Endothelial cell (in vitro differentiated cells): ENCODE data around the gene OR2C1. TPM values are rescaled to one million over a fixed set of nuclear protein-coding genes. Genes with fewer than 3 reads are reported as not detected.

Experiments used
- DNase-seq: peaks from one replicate; pipeline ENCODE4 v3.0.0; 2021; ENCODE audit warnings: low spot score
- H3K27ac Mint-ChIP-seq: one replicate; pipeline ENCODE4 v1.8.0; 2021; ENCODE audit warnings: mixed read lengths, inconsistent platforms; ENCODE audit not compliant: unreplicated experiment
- H3K27me3 Mint-ChIP-seq: one replicate; pipeline ENCODE4 v1.8.0; 2021; ENCODE audit warnings: mild to moderate bottlenecking, moderate library complexity, mixed read lengths, inconsistent platforms; ENCODE audit not compliant: unreplicated experiment
- H3K36me3 Mint-ChIP-seq: one replicate; pipeline ENCODE4 v1.8.0; 2021; ENCODE audit warnings: mild to moderate bottlenecking, low read depth, mixed read lengths, inconsistent platforms; ENCODE audit not compliant: unreplicated experiment
- H3K4me1 Mint-ChIP-seq: one replicate; pipeline ENCODE4 v1.8.0; 2021; ENCODE audit warnings: mild to moderate bottlenecking, mixed read lengths, inconsistent platforms; ENCODE audit not compliant: unreplicated experiment
- H3K4me3 Mint-ChIP-seq: one replicate; pipeline ENCODE4 v1.8.0; 2021; ENCODE audit warnings: mild to moderate bottlenecking, mixed read lengths, inconsistent platforms; ENCODE audit not compliant: unreplicated experiment
- H3K9me3 Mint-ChIP-seq: one replicate; pipeline ENCODE4 v1.8.0; 2021; ENCODE audit warnings: mixed read lengths, inconsistent platforms; ENCODE audit not compliant: unreplicated experiment
- CTCF ChIP-seq: fragments of 200-600 bp; sonication (generic); IDR thresholded peaks from one replicate; pipeline ENCODE4 v1.5.0; 2021; ENCODE audit warnings: antibody characterized with exemption; ENCODE audit not compliant: unreplicated experiment
- long read RNA-seq: library from polyadenylated mRNA; unstranded; transcript quantifications from one replicate; pipeline ENCODE4 v2.0.0, GENCODE V29; 2020; ENCODE audit not compliant: unreplicated experiment
- total RNA-seq: library from RNA; stranded (reverse); fragmentation: NEBNext Ultra II Directional; extraction: Animal tissue kit (Norgen Biotek cat#: 25700); gene quantifications from one replicate; pipeline ENCODE4 v1.2.1, GENCODE V29; 2021; ENCODE audit not compliant: unreplicated experiment

Gene OR2C1
- not detected for total RNA-seq
- long read RNA-seq = 0 reads

DNA sequence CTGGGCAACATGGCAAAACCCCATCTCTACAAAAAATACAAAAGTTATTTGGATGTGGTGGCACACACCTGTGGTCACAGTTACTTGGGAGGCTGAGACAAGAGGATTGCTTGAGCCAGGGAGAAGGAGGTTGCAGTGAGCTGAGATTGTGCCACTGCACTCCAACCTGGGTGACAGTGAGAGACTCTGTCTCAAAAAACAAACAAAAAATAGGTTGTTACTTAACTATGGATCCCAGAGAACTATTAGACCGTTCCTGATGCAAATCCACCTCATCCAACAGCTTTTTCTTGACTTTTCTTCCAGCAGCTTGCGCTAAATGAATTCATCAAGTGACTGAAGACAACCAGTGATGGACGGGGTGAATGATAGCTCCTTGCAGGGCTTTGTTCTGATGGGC lies at the start of gene OR2C1:
Gene OR2C1, plus strand, starts transcription at position 301 of the 400 bp plus-strand sequence. Its CDS starts 52 bp downstream, at position 353.
- H3K4me3 Mint-ChIP-seq = no peak within 1 kb of the TSS
- no peaks in the 10 kb centered on the region for H3K27me3 Mint-ChIP-seq
- H3K27ac Mint-ChIP-seq = no peak within 1 kb of the TSS
- H3K4me1 Mint-ChIP-seq = no peaks in the 10 kb centered on the region
- H3K36me3 Mint-ChIP-seq = peaks cover 5% of the 10 kb centered on the region
- H3K9me3 Mint-ChIP-seq = peaks cover 7% of the 10 kb centered on the region
- no peak for TF ChIP-seq CTCF
- DNase-seq = no peak

DNA sequence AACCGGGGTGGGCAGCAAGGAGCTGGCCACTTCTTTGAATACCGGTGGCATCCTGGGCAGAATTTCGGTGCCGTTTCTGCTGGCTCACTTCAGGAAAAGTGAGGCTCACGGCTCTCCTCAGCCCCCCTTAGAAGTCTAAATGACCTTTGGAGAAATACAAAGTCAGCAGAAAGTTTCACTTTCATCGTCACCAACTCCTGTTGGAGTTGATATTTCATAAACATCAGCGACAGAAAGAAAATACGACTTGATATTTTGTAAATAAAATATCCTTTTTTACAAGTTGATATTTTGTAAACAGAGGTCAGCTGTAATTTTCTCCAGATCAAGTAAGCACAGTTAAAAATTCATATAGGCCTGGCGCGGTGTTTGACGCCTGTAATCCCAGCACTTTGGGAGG lies 49.6 kb upstream of the OR2C1 start:
- H3K4me1 Mint-ChIP-seq = no peaks in the 10 kb centered on the region
- peaks cover 14% of the 10 kb centered on the region for H3K9me3 Mint-ChIP-seq
- peaks cover 5% of the 10 kb centered on the region for H3K27me3 Mint-ChIP-seq
- TF ChIP-seq CTCF = no peak
- peak overlapping the region; percentile 78 for H3K4me3 Mint-ChIP-seq
- H3K27ac Mint-ChIP-seq = no peak overlapping the region
- DNase-seq = no peak
- H3K36me3 Mint-ChIP-seq = peaks cover 63% of the 10 kb centered on the region

DNA sequence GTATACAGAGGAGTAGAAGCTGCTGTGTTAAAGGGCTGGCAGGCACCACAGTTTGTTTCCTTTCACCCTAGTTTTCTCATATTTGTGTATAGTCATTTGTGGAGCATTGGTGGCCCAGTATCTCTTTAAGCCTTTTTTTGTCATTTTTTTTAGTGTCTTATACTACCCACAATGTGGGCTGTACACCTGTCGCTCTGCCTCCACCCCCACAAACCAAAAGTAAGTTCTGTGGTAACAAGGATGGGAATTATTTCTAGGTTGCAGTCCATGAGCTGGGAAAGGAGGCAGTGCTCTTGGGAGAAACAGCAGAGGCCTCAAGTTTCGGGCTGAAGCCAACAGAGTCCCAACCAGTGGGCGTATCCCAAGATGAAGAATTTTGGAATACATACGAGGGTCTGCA lies 44.2 kb upstream of the OR2C1 start:
- Mint-ChIP-seq H3K4me3 (peak overlapping the region; percentile 56), H3K27ac (no peak overlapping the region), H3K4me1 (no peaks in the 10 kb centered on the region), H3K27me3 (peaks cover 8% of the 10 kb centered on the region), H3K9me3 (peaks cover 49% of the 10 kb centered on the region), H3K36me3 (peaks cover 90% of the 10 kb centered on the region)
- no peak for DNase-seq
- TF ChIP-seq CTCF = no peak

DNA sequence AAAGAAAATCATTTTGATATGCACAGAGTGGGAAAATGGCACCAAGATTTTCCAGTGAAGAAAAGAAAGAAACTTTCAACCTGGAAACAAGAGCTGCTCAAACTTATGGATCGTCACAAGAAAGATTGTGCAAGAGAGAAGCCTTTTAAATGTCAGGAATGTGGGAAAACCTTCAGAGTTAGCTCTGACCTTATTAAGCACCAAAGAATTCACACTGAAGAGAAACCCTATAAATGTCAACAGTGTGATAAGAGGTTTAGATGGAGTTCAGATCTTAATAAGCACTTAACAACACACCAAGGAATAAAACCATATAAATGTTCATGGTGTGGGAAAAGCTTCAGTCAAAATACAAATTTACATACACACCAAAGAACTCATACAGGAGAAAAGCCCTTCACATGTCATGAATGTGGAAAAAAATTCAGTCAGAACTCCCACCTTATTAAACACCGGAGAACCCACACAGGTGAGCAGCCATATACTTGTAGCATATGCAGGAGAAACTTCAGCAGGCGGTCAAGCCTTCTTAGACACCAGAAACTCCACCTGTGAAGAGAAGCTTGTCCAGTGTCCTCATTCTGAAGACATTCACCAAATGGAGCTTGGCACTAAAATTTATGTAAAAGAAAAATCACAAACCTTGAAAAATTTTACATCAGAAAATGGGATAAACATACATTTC lies 38.2 kb upstream of the OR2C1 start:
- H3K27me3 Mint-ChIP-seq = peaks cover 11% of the 10 kb centered on the region
- peak overlapping the region; percentile 82 for H3K4me3 Mint-ChIP-seq
- H3K36me3 Mint-ChIP-seq = peaks cover 76% of the 10 kb centered on the region
- no peak overlapping the region for H3K27ac Mint-ChIP-seq
- DNase-seq = no peak
- peaks cover 61% of the 10 kb centered on the region for H3K9me3 Mint-ChIP-seq
- H3K4me1 Mint-ChIP-seq = no peaks in the 10 kb centered on the region
- no peak for TF ChIP-seq CTCF

DNA sequence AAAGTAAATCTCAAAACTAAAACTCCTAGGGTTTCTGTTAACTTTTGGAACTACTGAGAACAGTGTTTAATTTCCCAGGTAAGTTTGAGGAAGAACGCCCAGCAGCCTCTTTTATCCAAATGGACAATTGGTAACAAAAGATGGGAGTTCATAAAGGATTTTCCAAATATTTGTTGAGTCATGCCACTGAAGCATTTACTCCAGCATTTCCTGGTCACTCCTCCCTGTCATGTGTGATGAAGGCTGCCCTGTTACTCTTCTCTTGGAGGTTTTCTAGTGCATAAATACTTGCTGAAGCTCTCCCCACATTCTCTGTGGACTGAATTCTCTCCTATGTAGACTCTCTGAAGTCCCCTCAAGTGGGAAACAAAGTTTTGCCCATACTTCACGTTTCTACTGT lies 33.9 kb upstream of the OR2C1 start:
- no peak overlapping the region for H3K27ac Mint-ChIP-seq
- H3K4me3 Mint-ChIP-seq = no peak overlapping the region
- H3K36me3 Mint-ChIP-seq = peaks cover 35% of the 10 kb centered on the region
- no peaks in the 10 kb centered on the region for H3K4me1 Mint-ChIP-seq
- H3K9me3 Mint-ChIP-seq = peaks cover 29% of the 10 kb centered on the region
- peaks cover 5% of the 10 kb centered on the region for H3K27me3 Mint-ChIP-seq
- TF ChIP-seq CTCF = no peak
- DNase-seq = no peak
